Skeletal muscle tissue (tissue), 4 donors: Measurements from ENCODE around the gene ARVCF. TPM values are rescaled to one million over a fixed set of nuclear protein-coding genes. Genes with fewer than 3 reads are reported as not detected.

ENCODE experiments used
- H3K27ac ChIP-seq: one replicate; pipeline ENCODE4 v1.7.0; 2013; ENCODE audit warnings: mild to moderate bottlenecking, low read depth, low read length, inconsistent platforms
- H3K27me3 ChIP-seq, 3 donors: one replicate each; pipeline ENCODE4 v1.7.0; 2013; ENCODE audit warnings: low read length in 3 of 3; ENCODE audit not compliant: control insufficient read depth in 3 of 3, insufficient read depth in 3 of 3
- H3K36me3 ChIP-seq, 3 donors: one replicate each; pipeline ENCODE4 v1.7.0; 2013; ENCODE audit warnings: low read length in 3 of 3; ENCODE audit not compliant: control insufficient read depth in 3 of 3, insufficient read depth in 3 of 3
- H3K4me1 ChIP-seq, 3 donors: one replicate each; pipeline ENCODE4 v1.7.0; 2013; ENCODE audit warnings: low read length in 3 of 3, mild to moderate bottlenecking in 3 of 3; ENCODE audit not compliant: control insufficient read depth in 3 of 3, insufficient read depth in 3 of 3
- H3K4me3 ChIP-seq, 3 donors: one replicate each; pipeline ENCODE4 v1.7.0; 2013; ENCODE audit warnings: low read length in 3 of 3
- H3K9ac ChIP-seq, 3 donors: one replicate each; pipeline ENCODE4 v1.7.0; 2013; ENCODE audit warnings: low read length in 3 of 3, mild to moderate bottlenecking in 3 of 3, moderate library complexity in 2 of 3, low read depth in 1 of 3
- H3K9me3 ChIP-seq, 3 donors: one replicate each; pipeline ENCODE4 v1.7.0; 2013; ENCODE audit warnings: low read length in 3 of 3; ENCODE audit not compliant: control insufficient read depth in 3 of 3
- total RNA-seq: library from RNA; depleted of rRNA; stranded (reverse); fragments of >200 nt; gene quantifications from one replicate; pipeline ENCODE4 v1.2.3, GENCODE V29; 2014
- donor health status: Osteomylitis.

ARVCF gene
- total RNA-seq, 1 donor from 2014 or later = 49.6 TPM

DNA sequence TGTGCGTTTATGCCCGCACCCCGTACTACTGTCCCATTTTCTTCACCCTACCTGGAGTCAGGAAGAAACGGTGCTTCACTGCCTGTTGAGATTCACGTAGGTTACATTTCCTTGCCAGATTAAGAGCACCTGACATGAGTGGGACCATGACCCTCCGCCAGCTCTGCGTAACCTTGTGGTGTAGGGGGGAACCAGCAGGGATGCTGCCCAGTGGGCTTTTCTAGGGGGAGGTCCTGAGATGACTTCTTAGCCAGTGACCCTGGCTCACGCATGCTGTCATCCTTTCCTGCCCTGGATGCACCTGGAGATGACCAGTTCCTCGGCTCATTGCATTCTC lies 967 bp upstream of the ARVCF start:
- no peak overlapping the region for H3K27ac ChIP-seq
- peaks cover 0 to 4% (median 0%) of the 10 kb centered on the region in 3 donors for H3K36me3 ChIP-seq
- H3K9ac ChIP-seq = peak overlapping the region in 1 of 3 donors; percentile 85
- peak overlapping the region; percentile 67 to 87 (median 77) for H3K4me3 ChIP-seq
- peaks cover 0 to 7% (median 0%) of the 10 kb centered on the region in 3 donors for H3K27me3 ChIP-seq
- peaks cover 36 to 58% (median 54%) of the 10 kb centered on the region in 3 donors for H3K4me1 ChIP-seq
- no peaks in the 10 kb centered on the region for H3K9me3 ChIP-seq

DNA sequence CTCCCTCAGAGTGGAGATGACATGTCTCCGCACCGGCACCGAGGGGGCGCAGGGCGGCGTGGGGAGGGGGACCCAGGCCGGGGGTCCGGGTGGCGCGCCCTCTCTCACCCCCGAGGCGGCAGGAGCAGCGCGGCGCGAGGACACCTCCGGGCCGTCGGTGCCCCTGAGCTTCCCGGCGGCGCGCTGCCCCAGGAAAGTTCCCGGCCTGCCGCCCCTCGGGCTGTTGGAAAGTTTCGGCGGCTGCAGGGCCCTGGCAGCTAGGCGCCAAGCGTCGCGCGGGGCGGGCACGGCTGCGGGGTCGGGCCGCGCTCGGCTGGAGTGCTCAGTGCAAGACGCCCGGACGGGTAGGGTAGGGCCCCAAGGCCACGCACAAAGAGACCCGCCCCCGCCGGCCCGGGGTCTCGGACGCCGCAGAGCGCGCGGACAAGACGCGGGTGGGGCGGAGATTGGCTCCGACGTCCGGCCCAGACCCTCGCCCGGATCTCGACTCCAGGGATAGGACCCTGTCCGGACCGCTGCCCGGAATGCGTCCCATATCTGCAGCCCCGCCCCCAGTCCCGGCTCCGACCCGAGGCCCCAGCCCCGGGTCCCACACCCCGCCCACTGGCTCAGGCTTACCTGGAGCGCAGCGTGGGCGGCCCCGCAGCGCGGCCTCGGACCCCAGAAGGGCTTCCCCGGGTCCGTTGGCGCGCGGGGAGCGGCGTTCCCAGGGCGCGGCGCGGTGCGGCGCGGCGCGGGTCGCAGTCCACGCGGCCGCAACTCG lies 471 bp downstream of the ARVCF start:
- H3K27ac ChIP-seq = no peak overlapping the region
- H3K4me1 ChIP-seq = peaks cover 21 to 46% (median 39%) of the 10 kb centered on the region in 3 donors
- H3K9ac ChIP-seq = peak overlapping the region in 2 of 3 donors; percentile 70 to 85
- peaks cover 0 to 7% (median 0%) of the 10 kb centered on the region in 3 donors for H3K27me3 ChIP-seq
- H3K4me3 ChIP-seq = peak overlapping the region; percentile 54 to 77 (median 67)
- peaks cover 0 to 2% (median 0%) of the 10 kb centered on the region in 3 donors for H3K36me3 ChIP-seq
- H3K9me3 ChIP-seq = no peaks in the 10 kb centered on the region

DNA sequence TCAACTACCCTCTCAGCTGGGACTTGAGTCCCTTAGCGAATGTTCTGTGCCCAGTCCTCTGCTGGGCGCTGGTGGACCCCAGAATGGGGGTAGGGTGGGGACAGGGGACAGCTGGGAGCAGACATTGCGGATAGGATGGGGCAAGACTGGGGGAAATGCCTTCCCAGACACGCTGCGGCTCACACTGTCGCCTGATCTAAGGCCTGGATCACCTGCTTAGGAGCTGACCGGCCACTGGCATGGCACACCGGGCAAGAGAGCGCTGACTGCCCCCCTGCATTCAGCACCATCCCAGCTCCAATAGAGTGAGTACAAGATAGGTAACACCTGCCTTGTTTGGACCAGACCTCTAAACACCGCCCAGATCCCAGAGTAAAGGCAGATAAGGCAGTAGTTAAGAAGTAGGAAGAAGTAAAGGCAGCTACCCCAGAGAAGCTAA lies 1.4 kb downstream of the ARVCF start:
- no peaks in the 10 kb centered on the region for H3K9me3 ChIP-seq
- peak overlapping the region in 2 of 3 donors; percentile 6 to 60 for H3K9ac ChIP-seq
- no peaks in the 10 kb centered on the region for H3K36me3 ChIP-seq
- peaks cover 16 to 48% (median 38%) of the 10 kb centered on the region in 3 donors for H3K4me1 ChIP-seq
- H3K4me3 ChIP-seq = peak overlapping the region in 1 of 3 donors; percentile 2
- H3K27ac ChIP-seq = peak overlapping the region; percentile 4
- H3K27me3 ChIP-seq = peaks cover 0 to 7% (median 0%) of the 10 kb centered on the region in 3 donors

DNA sequence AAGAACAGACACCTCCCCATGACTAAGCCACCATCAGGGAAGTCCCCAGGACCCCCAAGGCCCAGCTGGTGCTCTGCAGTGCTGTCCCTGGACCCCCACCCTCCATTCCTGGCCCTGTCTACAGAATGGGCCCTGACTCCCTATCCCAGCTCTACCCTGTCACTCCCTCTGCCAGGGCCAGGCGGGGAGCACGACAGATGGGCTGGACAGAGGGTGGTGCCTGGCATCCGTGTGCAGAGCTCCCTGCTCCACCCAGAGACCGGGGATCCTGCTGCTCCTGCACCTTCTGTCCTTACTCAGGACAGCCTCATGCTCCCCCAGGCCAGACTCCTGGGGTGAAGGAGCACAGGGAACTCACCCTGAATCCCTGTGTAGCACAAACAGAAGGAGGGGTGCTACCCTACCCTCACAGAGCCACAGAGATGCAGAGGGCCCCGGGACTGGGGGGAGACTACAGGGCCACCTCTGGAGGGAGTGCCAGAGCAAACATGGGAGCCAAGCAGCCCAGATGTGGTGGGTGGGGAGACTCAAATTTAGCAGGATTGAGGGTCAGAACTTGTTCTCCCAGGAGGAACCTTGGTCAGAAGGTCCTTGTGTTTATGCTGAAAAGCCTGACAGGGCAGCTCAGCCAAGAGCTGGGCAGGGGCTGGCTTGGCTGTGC lies 2.0 kb downstream of the ARVCF start:
- no peaks in the 10 kb centered on the region for H3K36me3 ChIP-seq
- peak overlapping the region in 1 of 3 donors; percentile 2 for H3K4me3 ChIP-seq
- H3K27ac ChIP-seq = peak overlapping the region; percentile 30
- peaks cover 0 to 7% (median 0%) of the 10 kb centered on the region in 3 donors for H3K27me3 ChIP-seq
- peaks cover 14 to 49% (median 37%) of the 10 kb centered on the region in 3 donors for H3K4me1 ChIP-seq
- H3K9ac ChIP-seq = peak overlapping the region in 2 of 3 donors; percentile 6 to 60
- H3K9me3 ChIP-seq = no peaks in the 10 kb centered on the region

GRCh38 chr22:20013382-20013871 lies 3.2 kb downstream of the ARVCF start:
- H3K27ac ChIP-seq = no peak overlapping the region
- H3K4me1 ChIP-seq = peaks cover 14 to 49% (median 37%) of the 10 kb centered on the region in 3 donors
- peaks cover 0 to 7% (median 0%) of the 10 kb centered on the region in 3 donors for H3K27me3 ChIP-seq
- H3K9me3 ChIP-seq = no peaks in the 10 kb centered on the region
- H3K9ac ChIP-seq = peak overlapping the region in 2 of 3 donors; percentile 12 to 50
- peak overlapping the region in 1 of 3 donors; percentile 27 for H3K4me3 ChIP-seq
- H3K36me3 ChIP-seq = no peaks in the 10 kb centered on the region

DNA sequence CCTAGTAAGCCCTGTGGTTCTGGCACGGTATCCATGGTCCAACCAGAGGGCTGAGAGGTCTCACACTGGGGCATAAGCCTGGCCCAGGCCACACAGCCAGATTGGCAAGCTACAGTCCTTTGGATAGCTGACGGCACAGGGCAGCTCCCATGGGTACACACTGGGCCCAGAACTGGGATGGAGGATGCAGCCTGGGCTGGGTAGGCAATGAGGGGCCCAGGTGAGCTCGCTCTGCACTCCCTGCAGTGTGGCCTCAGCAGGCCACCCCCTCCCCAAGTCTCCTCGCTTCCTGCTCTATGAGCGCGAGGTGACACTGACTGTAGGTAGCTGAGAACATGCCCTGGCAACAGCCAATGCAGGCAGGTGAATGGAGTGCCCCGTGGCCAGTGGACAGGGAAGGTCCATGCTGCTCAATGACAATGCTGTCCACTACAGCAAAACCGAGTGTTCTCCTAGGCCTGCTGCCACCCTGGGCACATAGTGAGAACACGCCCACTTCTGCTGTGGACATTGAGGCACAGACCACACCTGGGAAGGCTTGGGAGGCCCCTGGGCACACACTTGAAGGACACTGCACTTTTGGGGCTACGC lies 3.8 kb downstream of the ARVCF start:
- Histone ChIP-seq H3K9ac (peak overlapping the region in 2 of 3 donors; percentile 12 to 50), H3K4me3 (peak overlapping the region in 1 of 3 donors; percentile 27), H3K4me1 (peaks cover 14 to 46% (median 37%) of the 10 kb centered on the region in 3 donors), H3K9me3 (no peaks in the 10 kb centered on the region), H3K27ac (no peak overlapping the region), H3K27me3 (peaks cover 0 to 5% (median 0%) of the 10 kb centered on the region in 3 donors), H3K36me3 (no peaks in the 10 kb centered on the region)

GRCh38 chr22:20011993-20012740 lies 4.5 kb downstream of the ARVCF start:
- Histone ChIP-seq H3K36me3 (no peaks in the 10 kb centered on the region), H3K9ac (no peak overlapping the region), H3K27me3 (no peaks in the 10 kb centered on the region), H3K9me3 (no peaks in the 10 kb centered on the region), H3K27ac (no peak overlapping the region), H3K4me1 (peaks cover 12 to 39% (median 32%) of the 10 kb centered on the region in 3 donors), H3K4me3 (no peak overlapping the region)

DNA sequence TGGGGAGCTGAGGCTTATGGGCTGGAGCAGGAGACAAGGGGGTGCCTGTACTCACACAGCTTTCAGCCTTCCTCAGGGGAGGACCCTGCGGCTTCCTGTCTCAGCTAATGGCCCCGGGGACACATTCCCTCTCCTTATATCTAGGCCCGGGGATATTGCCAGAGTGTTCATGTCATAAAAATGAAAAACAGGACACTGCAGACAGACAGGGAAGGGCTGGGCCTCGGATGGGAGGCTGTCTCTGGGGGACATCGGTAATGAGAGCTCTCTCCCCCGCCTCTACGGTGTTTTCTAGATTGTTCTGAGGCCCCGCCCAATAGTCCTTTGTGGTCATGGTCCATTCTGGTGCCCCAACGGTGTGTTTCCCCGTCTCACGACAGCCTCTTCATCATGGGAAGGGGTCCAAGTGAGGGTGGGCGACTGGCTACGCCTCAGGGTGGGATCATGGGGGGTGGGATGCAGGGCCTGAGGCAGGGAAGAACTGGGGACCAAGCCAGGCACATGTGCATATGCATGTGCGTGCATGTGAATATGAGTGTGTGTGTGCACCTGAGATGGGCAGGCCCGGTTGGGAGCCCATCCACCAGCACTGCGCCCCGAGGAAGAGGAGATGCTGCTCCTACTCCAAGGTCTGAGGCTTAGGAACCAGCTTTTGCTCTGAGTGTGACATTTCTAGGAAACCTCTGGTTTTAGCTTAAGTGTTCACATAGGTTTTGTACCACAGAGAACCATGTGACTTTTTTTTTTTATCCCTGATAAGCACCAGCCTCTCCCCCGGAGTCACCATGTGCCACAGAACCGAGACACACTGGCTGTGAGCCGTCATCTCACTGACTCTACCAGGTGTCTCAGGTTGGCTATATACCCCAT lies 5.3 kb downstream of the ARVCF start:
- H3K27ac ChIP-seq = no peak overlapping the region

More for the DNA sequence above, 5.3 kb downstream of the ARVCF start:
- Histone ChIP-seq H3K36me3 (no peaks in the 10 kb centered on the region), H3K9ac (peak overlapping the region in 1 of 3 donors; percentile 50), H3K9me3 (no peaks in the 10 kb centered on the region), H3K4me1 (peaks cover 9 to 36% (median 29%) of the 10 kb centered on the region in 3 donors), H3K27me3 (no peaks in the 10 kb centered on the region), H3K4me3 (no peak overlapping the region)
